Endothelial cell (in vitro differentiated cells): ENCODE results near the gene DAZAP2. TPM values are rescaled to one million over a fixed set of nuclear protein-coding genes. Genes with fewer than 3 reads are reported as not detected.

Source experiments
- DNase-seq: peaks from one replicate; pipeline ENCODE4 v3.0.0; 2021; ENCODE audit warnings: low spot score
- H3K27ac Mint-ChIP-seq: one replicate; pipeline ENCODE4 v1.8.0; 2021; ENCODE audit warnings: mixed read lengths, inconsistent platforms; ENCODE audit not compliant: unreplicated experiment
- H3K27me3 Mint-ChIP-seq: one replicate; pipeline ENCODE4 v1.8.0; 2021; ENCODE audit warnings: mild to moderate bottlenecking, moderate library complexity, mixed read lengths, inconsistent platforms; ENCODE audit not compliant: unreplicated experiment
- H3K36me3 Mint-ChIP-seq: one replicate; pipeline ENCODE4 v1.8.0; 2021; ENCODE audit warnings: mild to moderate bottlenecking, low read depth, mixed read lengths, inconsistent platforms; ENCODE audit not compliant: unreplicated experiment
- H3K4me1 Mint-ChIP-seq: one replicate; pipeline ENCODE4 v1.8.0; 2021; ENCODE audit warnings: mild to moderate bottlenecking, mixed read lengths, inconsistent platforms; ENCODE audit not compliant: unreplicated experiment
- H3K4me3 Mint-ChIP-seq: one replicate; pipeline ENCODE4 v1.8.0; 2021; ENCODE audit warnings: mild to moderate bottlenecking, mixed read lengths, inconsistent platforms; ENCODE audit not compliant: unreplicated experiment
- H3K9me3 Mint-ChIP-seq: one replicate; pipeline ENCODE4 v1.8.0; 2021; ENCODE audit warnings: mixed read lengths, inconsistent platforms; ENCODE audit not compliant: unreplicated experiment
- CTCF ChIP-seq: fragments of 200-600 bp; sonication (generic); IDR thresholded peaks from one replicate; pipeline ENCODE4 v1.5.0; 2021; ENCODE audit warnings: antibody characterized with exemption; ENCODE audit not compliant: unreplicated experiment
- total RNA-seq: library from RNA; stranded (reverse); fragmentation: NEBNext Ultra II Directional; extraction: Animal tissue kit (Norgen Biotek cat#: 25700); gene quantifications from one replicate; pipeline ENCODE4 v1.2.1, GENCODE V29; 2021; ENCODE audit not compliant: unreplicated experiment

DAZAP2 gene
- total RNA-seq, 1 donor from 2014 or later, result 28.1 TPM

DNA sequence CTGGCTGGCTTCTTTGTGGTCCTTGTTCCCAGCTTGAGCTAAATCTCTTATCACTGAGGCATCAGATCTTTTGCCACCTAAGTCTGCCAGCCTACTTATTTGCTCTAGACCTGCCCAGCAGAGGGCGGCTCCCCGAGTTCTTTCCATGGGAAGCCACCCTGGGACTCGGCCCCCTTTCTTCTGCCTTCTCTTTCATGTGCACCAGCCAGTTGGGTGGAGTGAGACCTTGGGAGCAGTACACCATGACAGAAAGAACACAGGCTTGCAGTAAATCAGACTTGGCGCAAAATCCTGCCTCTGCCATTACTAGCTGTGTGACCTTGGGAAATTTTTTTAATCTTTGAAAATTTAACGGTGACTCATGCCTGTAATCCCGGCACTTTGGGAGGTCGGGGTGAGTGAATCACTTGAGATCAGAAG, 24.1 kb downstream of the DAZAP2 start:
- Mint-ChIP-seq H3K9me3 (no peaks in the 10 kb centered on the region), H3K27me3 (no peaks in the 10 kb centered on the region), H3K36me3 (peaks cover 18% of the 10 kb centered on the region), H3K27ac (peak overlapping the region; percentile 27), H3K4me1 (peaks cover 32% of the 10 kb centered on the region), H3K4me3 (no peak overlapping the region)
- TF ChIP-seq CTCF, result peak; percentile 33
- DNase-seq, result peak; percentile 45

- no peak for TF ChIP-seq CTCF
- Mint-ChIP-seq H3K36me3 (peaks cover 21% of the 10 kb centered on the region), H3K4me3 (no peak overlapping the region), H3K27ac (no peak overlapping the region), H3K27me3 (no peaks in the 10 kb centered on the region), H3K9me3 (no peaks in the 10 kb centered on the region), H3K4me1 (peaks cover 36% of the 10 kb centered on the region)
- no peak for DNase-seq
These were observed 24.7 kb downstream of the DAZAP2 start for GRCh38 chr12:51263341-51263740.

DNA sequence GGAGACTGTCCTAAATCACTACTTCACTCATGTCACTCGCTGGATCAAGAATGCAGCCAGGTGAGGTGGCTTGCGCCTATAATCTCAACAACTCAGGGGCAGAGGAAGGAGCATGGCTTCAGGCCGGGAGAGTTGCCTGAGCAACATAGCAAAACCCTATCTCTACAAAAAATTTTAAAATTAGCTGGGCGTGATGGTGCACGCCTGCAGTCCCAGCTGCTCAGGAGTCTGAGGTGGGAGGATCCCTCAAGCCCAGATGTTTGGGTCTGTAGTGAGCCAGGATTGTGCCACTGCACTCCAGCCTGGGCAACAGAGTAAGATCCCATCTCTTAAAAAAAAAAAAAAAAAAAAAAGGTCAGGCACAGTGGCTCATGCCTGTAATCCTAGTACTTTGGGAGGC, 25.7 kb downstream of the DAZAP2 start:
- H3K9me3 Mint-ChIP-seq, result no peaks in the 10 kb centered on the region
- H3K4me1 Mint-ChIP-seq, result peaks cover 43% of the 10 kb centered on the region
- no peak overlapping the region for H3K27ac Mint-ChIP-seq
- DNase-seq, result no peak
- peak overlapping the region; percentile 38 for H3K4me3 Mint-ChIP-seq
- H3K36me3 Mint-ChIP-seq, result peaks cover 26% of the 10 kb centered on the region
- TF ChIP-seq CTCF, result no peak
- H3K27me3 Mint-ChIP-seq, result no peaks in the 10 kb centered on the region

GRCh38 chr12:51265024-51265423, 26.4 kb downstream of the DAZAP2 start:
- Mint-ChIP-seq H3K9me3 (no peaks in the 10 kb centered on the region), H3K4me1 (peaks cover 44% of the 10 kb centered on the region), H3K4me3 (no peak overlapping the region), H3K27ac (no peak overlapping the region), H3K36me3 (peaks cover 28% of the 10 kb centered on the region), H3K27me3 (no peaks in the 10 kb centered on the region)
- no peak for DNase-seq
- TF ChIP-seq CTCF, result no peak

DNA sequence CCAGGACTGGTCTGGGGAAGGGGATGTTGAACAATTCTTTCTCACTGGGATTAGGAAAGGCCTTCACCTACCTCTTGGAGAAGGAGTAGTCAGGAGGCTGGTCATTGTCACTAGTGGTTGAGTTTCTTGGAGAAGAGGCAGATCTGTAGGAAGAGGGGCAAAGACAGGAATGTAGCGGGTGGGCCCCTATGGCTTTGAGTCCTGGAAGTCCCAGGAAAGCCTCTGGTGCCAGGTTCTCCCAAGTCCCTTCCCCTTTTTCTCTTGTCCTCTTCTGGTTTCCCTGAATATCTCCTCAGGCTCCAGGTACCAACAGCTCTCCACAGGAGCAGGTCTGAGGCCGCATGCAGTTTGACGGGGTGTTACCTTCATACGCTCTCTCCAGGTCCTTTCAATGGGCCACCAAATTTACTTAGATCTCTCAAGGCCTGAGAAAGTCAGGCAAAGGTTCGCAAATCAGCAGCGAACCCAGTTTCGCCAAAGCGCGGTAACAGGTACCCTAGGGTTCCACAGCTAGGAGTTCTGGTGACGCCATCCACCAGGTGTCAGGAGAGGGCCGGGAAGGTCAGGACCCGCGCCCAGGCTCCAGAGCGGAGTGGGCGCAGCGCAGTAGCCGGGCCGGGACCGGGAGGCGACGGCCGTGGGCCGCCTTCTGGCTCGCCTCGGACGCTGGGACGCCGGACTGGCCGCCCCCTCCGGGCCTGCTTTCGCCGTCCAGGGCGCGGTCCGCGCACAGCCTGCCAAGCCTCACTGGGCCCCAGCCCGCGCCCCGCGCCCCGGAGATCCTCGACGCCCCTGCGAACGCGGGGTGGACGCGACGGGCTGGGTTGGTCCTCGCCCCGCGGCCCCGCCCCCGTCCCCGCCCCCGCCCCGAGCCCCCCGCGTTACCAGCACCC, 30.8 kb downstream of the DAZAP2 start:
- no peaks in the 10 kb centered on the region for H3K9me3 Mint-ChIP-seq
- H3K27ac Mint-ChIP-seq, result peak overlapping the region; percentile 98
- peaks cover 5% of the 10 kb centered on the region for H3K27me3 Mint-ChIP-seq
- H3K4me1 Mint-ChIP-seq, result peaks cover 41% of the 10 kb centered on the region
- TF ChIP-seq CTCF, result peak; percentile 44
- peak overlapping the region; percentile 96 for H3K4me3 Mint-ChIP-seq
- peaks cover 28% of the 10 kb centered on the region for H3K36me3 Mint-ChIP-seq
- DNase-seq, result peak; percentile 75
